ENCODE data around the gene SLC7A7.
"Not testable (repeated sequence)": the region's sequence is repeated elsewhere in the genome, so short reads cannot be mapped to it uniquely, and the experiment has no call there.

DNA sequence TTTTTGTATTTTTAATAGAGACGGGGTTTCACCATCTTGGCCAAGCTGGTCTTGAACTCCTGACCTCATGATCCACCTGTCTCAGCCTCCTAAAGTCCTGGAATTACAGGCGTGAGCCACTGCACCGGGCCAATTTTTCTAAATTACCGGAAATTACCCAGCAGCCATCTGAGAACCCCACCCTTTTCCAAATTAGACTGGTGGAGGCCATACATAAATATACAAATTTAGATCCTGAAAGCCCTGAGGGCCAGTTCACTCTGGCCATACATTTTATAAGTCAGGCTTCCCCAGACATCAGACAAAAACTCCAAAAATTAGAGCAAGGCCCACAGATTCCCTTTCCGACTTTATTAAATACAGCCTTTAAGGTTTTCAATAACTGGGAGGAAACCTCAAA, 83.2 kb downstream of the SLC7A7 start:
- TF ChIP-seq SNRNP70 (optimal IDR thresholded peaks at IDR 0.05; ENCODE audit: low read depth, low read length); HDAC6 (IDR thresholded peaks at IDR 0.05; ENCODE audit: low read depth, low read length); NR1H2 (CRISPR knock-in tag; IDR thresholded peaks at IDR 0.05); KDM2B (CRISPR knock-in tag; IDR thresholded peaks at IDR 0.05); EGR1 (conservative IDR thresholded peaks at IDR 0.05); FOXK2 (conservative IDR thresholded peaks at IDR 0.05 in 1 of 2, IDR thresholded peaks at IDR 0.05 in 1 of 2; ENCODE audit: low read depth in 2 of 2): not testable (repeated sequence)
